Measurements from ENCODE around the gene KCNG4. TPM values are rescaled to one million over a fixed set of nuclear protein-coding genes. Genes with fewer than 3 reads are reported as not detected.

The KCNG4 gene
- total RNA-seq, 2 experiments from 2014 or later = not detected

GRCh38 chr16:84281074-84281473 lies 41.3 kb upstream of the KCNG4 start:
- Histone ChIP-seq H3K27me3 (ENCODE audit: control insufficient read depth in 1 of 2, insufficient read depth in 2 of 2, low read length in 2 of 2) (no peaks in the 10 kb centered on the region), H3K4me3 (ENCODE audit: low read length) (no peak overlapping the region), H3K4me1 (ENCODE audit: insufficient read depth, low read length) (peaks cover 3% of the 10 kb centered on the region), H3K9me3 (ENCODE audit: control insufficient read depth in 1 of 2, insufficient read depth in 1 of 2, low read length in 2 of 2) (no peaks in the 10 kb centered on the region), H3K36me3 (ENCODE audit: insufficient read depth, low read length) (no peaks in the 10 kb centered on the region), H3K27ac (ENCODE audit: low read depth in 1 of 2, low read length in 2 of 2) (no peak overlapping the region)
- POLR2A ChIA-PET = no interaction called here
- CTCF ChIA-PET = no interaction called here
- peaks cover 12% of the 10 kb centered on the region for H3K27me3 Mint-ChIP-seq
- H3K27ac Mint-ChIP-seq = no peak overlapping the region
- no peaks in the 10 kb centered on the region for H3K9me3 Mint-ChIP-seq
- ATAC-seq (ENCODE audit: poor library complexity) (no peak), DNase-seq (peak in 2 of 14 experiments; percentile 5 to 8)
- TF ChIP-seq CTCF (IDR thresholded peaks at IDR 0.05) = no peak
- H3K4me1 Mint-ChIP-seq (ENCODE audit: low read depth) = no peaks in the 10 kb centered on the region
- intact Hi-C loops (cut with DNase I, micrococcal nuclease) = no loop called here
- H3K36me3 Mint-ChIP-seq (ENCODE audit: low read depth) = no peaks in the 10 kb centered on the region
- no peak overlapping the region for H3K4me3 Mint-ChIP-seq

- Mint-ChIP-seq H3K27ac (no peak overlapping the region), H3K4me3 (no peak overlapping the region), H3K36me3 (ENCODE audit: low read depth) (no peaks in the 10 kb centered on the region), H3K9me3 (no peaks in the 10 kb centered on the region), H3K4me1 (ENCODE audit: low read depth) (no peaks in the 10 kb centered on the region), H3K27me3 (peaks cover 14% of the 10 kb centered on the region)
- DNase-seq (no peak), ATAC-seq (ENCODE audit: poor library complexity) (no peak)
- intact Hi-C loops (cut with DNase I, micrococcal nuclease) = loop anchor here (5.0 to 10.0 kb wide), 4 partner anchors 202 to 695 kb away; partner anchors contain the start of gene MEAK7 (in 1 of the 2)
- TF ChIP-seq CTCF (IDR thresholded peaks at IDR 0.05) = no peak
- Histone ChIP-seq H3K27ac (ENCODE audit: low read depth in 1 of 2, low read length in 2 of 2) (no peak overlapping the region), H3K4me1 (ENCODE audit: insufficient read depth, low read length) (peaks cover 3% of the 10 kb centered on the region), H3K36me3 (ENCODE audit: insufficient read depth, low read length) (no peaks in the 10 kb centered on the region), H3K9me3 (ENCODE audit: control insufficient read depth in 1 of 2, insufficient read depth in 1 of 2, low read length in 2 of 2) (no peaks in the 10 kb centered on the region), H3K4me3 (ENCODE audit: low read length) (no peak overlapping the region), H3K27me3 (ENCODE audit: control insufficient read depth in 1 of 2, insufficient read depth in 2 of 2, low read length in 2 of 2) (no peaks in the 10 kb centered on the region)
- POLR2A ChIA-PET = no interaction called here
- CTCF ChIA-PET = no interaction called here
These were observed 40.1 kb upstream of the KCNG4 start for GRCh38 chr16:84279881-84280280.

DNA sequence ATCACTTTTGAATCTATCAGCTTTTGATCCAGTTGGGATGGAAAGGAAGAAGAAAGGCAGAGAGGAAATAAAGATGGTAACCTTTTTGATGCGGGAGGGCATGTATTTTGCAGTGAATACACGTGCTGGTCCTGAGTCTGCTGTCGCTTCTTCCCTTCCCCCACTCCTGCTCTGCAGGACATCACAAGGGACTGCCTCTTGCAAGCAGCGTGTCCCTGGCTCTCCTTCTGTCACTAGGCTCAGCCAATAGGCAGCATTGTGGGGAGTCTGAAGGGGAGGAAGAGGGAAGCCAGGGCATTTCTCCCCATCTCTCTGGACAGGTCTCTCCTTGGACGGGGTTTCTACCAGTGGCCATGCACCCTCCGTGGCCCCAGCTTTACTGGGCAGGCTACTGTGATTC lies 39.2 kb upstream of the KCNG4 start:
- ATAC-seq (ENCODE audit: poor library complexity) (no peak), DNase-seq (no peak)
- Mint-ChIP-seq H3K27ac (no peak overlapping the region), H3K4me3 (no peak overlapping the region), H3K27me3 (peaks cover 13% of the 10 kb centered on the region), H3K9me3 (no peaks in the 10 kb centered on the region), H3K36me3 (ENCODE audit: low read depth) (no peaks in the 10 kb centered on the region), H3K4me1 (ENCODE audit: low read depth) (no peaks in the 10 kb centered on the region)
- Histone ChIP-seq H3K4me1 (ENCODE audit: insufficient read depth, low read length) (peaks cover 3% of the 10 kb centered on the region), H3K27ac (ENCODE audit: low read depth in 1 of 2, low read length in 2 of 2) (no peak overlapping the region), H3K4me3 (ENCODE audit: low read length) (no peak overlapping the region), H3K36me3 (ENCODE audit: insufficient read depth, low read length) (no peaks in the 10 kb centered on the region), H3K9me3 (ENCODE audit: control insufficient read depth in 1 of 2, insufficient read depth in 1 of 2, low read length in 2 of 2) (no peaks in the 10 kb centered on the region), H3K27me3 (ENCODE audit: control insufficient read depth in 1 of 2, insufficient read depth in 2 of 2, low read length in 2 of 2) (peaks cover 0 to 3% of the 10 kb centered on the region in 2 experiments)
- ChIA-PET CTCF (no interaction called here), POLR2A (no interaction called here)
- intact Hi-C loops (cut with DNase I, micrococcal nuclease) = loop anchor here (5.0 to 10.0 kb wide), 4 partner anchors 203 to 696 kb away; partner anchors contain the start of gene MEAK7 (in 1 of the 2)
- TF ChIP-seq CTCF (IDR thresholded peaks at IDR 0.05) = no peak
